Measurements from ENCODE around the gene DBF4B.

Gene DBF4B

GRCh38 chr17:44775136-44775837 lies 66.8 kb downstream of the DBF4B start:
- H3K4me3 ChIP-seq (ENCODE audit: low read length), result peak overlapping the region; percentile 74
- no peak for TF ChIP-seq CTCF (conservative IDR thresholded peaks at IDR 0.05; ENCODE audit: low read length)
- peak; percentile 95 for DNase-seq (ENCODE audit: low read depth)

- no peak for TF ChIP-seq CTCF (conservative IDR thresholded peaks at IDR 0.05; ENCODE audit: low read length)
- no peak for DNase-seq (ENCODE audit: low read depth)
- peak overlapping the region; percentile 74 for H3K4me3 ChIP-seq (ENCODE audit: low read length)
Measured at GRCh38 chr17:44775838-44776621, 67.6 kb downstream of the DBF4B start.

GRCh38 chr17:44776628-44777393 lies 68.3 kb downstream of the DBF4B start:
- H3K4me3 ChIP-seq (ENCODE audit: low read length), result no peak overlapping the region

GRCh38 chr17:44777394-44778348 lies 69.2 kb downstream of the DBF4B start:
- no peak for TF ChIP-seq CTCF (conservative IDR thresholded peaks at IDR 0.05; ENCODE audit: low read length)

More at GRCh38 chr17:44776628-44777393, 68.3 kb downstream of the DBF4B start:
- no peak for DNase-seq (ENCODE audit: low read depth)
- TF ChIP-seq CTCF (conservative IDR thresholded peaks at IDR 0.05; ENCODE audit: low read length), result no peak

GRCh38 chr17:44778656-44779210 lies 70.3 kb downstream of the DBF4B start:
- no peak overlapping the region for H3K4me3 ChIP-seq (ENCODE audit: low read length)
- no peak for TF ChIP-seq CTCF (conservative IDR thresholded peaks at IDR 0.05; ENCODE audit: low read length)
- no peak for DNase-seq (ENCODE audit: low read depth)

More at GRCh38 chr17:44777394-44778348, 69.2 kb downstream of the DBF4B start:
- no peak for DNase-seq (ENCODE audit: low read depth)
- H3K4me3 ChIP-seq (ENCODE audit: low read length), result no peak overlapping the region

All from AG10803 (cell line).